Measurements from ENCODE around the gene STAT1.

The STAT1 gene

GRCh38 chr2:191008286-191008685 is 5.7 kb downstream of the STAT1 start:
- TF ChIP-seq CTCF (IDR thresholded peaks at IDR 0.05) = no peak
- DNase-seq = no peak
- Histone ChIP-seq H3K36me3 (peaks cover 46 to 60% (median 48%) of the 10 kb centered on the region in 3 donors), H3K4me1 (peaks cover 0 to 27% (median 13%) of the 10 kb centered on the region in 4 donors), H3K4me3 (no peak overlapping the region), H3K27me3 (no peaks in the 10 kb centered on the region), H3K27ac (no peak overlapping the region), H3K9me3 (no peaks in the 10 kb centered on the region)
- intact Hi-C loops (cut with DNase I; ENCODE audit: low total_unique reads) = no loop called here

GRCh38 chr2:191006997-191007783 is 6.8 kb downstream of the STAT1 start:
- DNase-seq = no peak
- TF ChIP-seq CTCF (IDR thresholded peaks at IDR 0.05) = no peak
- Histone ChIP-seq H3K4me3 (no peak overlapping the region), H3K36me3 (peaks cover 54 to 71% (median 59%) of the 10 kb centered on the region in 3 donors), H3K27me3 (no peaks in the 10 kb centered on the region), H3K4me1 (peaks cover 0 to 16% (median 3%) of the 10 kb centered on the region in 4 donors), H3K27ac (no peak overlapping the region), H3K9me3 (no peaks in the 10 kb centered on the region)
- intact Hi-C loops (cut with DNase I; ENCODE audit: low total_unique reads) = no loop called here

DNA sequence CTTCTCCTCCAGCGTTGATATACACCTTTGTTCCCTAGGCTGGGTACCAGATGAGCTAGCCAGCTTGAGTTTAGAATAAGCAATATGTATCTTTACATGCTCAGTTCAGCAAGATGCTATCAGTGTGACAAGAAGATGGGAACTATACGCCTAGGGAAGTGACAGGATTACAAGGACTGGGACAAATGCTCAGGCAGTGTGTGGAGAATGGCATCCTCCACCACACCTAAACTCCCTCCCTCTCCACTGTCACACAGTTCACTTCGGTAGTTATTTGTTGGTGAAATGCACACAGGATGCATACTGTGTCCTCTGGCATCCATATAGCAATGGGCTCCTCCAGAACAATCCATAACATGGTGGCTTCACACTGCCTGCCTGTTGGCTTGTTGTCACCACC is 7.7 kb downstream of the STAT1 start:
- DNase-seq = no peak
- H3K27ac ChIP-seq = no peak overlapping the region
- peaks cover 0 to 7% (median 0%) of the 10 kb centered on the region in 4 donors for H3K4me1 ChIP-seq

DNA sequence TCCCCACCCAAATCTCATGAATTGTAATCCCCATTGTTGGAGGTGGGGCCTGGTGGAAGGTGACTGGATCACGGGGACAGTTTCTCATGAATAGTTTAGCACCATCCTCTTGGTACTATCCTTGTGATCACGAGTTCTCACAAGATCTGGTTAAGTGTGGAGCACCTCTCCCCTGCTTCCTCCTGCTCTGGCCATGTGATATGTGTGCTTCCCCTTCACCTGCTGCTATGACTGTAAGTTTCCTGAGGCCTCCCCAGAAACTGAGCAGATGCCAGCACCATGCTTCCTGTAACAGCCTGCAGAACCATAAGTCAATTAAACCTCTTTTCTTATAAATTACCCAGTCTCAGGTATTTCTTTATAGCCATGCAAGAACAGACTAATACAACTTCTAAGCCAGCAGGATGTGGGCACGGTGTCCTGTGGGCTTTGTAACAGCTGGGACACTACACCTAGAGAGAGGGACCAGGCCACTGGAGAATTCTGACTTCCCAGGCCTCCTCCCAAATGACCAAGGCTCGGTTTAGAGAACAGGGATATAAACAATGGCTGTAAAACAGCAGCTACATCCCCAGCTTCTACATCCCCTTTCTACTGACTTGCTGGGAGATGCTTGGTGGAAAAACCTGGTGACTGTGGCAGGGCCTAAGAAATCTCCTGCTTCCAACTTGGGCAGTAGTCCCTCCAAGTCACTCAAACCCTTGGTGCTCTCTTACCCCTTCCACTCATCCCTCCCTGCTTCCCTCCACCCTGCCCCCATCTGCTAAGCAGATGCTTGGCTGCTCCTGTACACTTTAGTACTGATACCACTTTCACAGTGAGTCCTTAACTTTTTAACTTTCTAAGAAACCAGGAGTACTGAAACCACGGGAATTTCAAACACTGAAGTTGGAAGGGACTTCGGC is 10.3 kb downstream of the STAT1 start:
- Histone ChIP-seq H3K9me3 (no peaks in the 10 kb centered on the region), H3K4me3 (no peak overlapping the region), H3K27me3 (no peaks in the 10 kb centered on the region), H3K36me3 (peaks cover 73 to 97% (median 86%) of the 10 kb centered on the region in 3 donors), H3K4me1 (no peaks in the 10 kb centered on the region), H3K27ac (no peak overlapping the region)
- intact Hi-C loops (cut with DNase I; ENCODE audit: low total_unique reads) = no loop called here
- DNase-seq = no peak
- no peak for TF ChIP-seq CTCF (IDR thresholded peaks at IDR 0.05)

More for the DNA sequence above, 7.7 kb downstream of the STAT1 start:
- no peak overlapping the region for H3K4me3 ChIP-seq
- no peak for TF ChIP-seq CTCF (IDR thresholded peaks at IDR 0.05)
- H3K27me3 ChIP-seq = no peaks in the 10 kb centered on the region
- intact Hi-C loops (cut with DNase I; ENCODE audit: low total_unique reads) = no loop called here
- no peaks in the 10 kb centered on the region for H3K9me3 ChIP-seq
- peaks cover 59 to 80% (median 61%) of the 10 kb centered on the region in 3 donors for H3K36me3 ChIP-seq

DNA sequence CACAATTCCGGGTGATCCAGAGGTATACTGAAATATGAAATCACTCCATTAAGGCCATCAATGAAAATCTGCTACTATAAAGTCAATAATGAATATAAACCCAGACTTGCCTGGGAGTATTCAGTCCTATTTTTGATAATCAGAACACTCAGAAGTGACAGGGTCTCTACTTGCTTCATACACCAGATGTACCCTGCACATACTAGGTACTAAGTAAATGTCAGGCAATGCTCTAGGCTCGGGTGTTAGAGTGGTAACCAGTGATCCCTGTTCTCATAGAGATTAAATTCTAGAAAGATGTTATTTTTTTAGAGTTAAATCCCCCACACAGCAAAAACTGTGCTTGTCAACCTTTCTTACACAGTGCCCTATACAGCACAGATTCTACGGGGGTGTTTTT is 12.3 kb downstream of the STAT1 start:
- no peak for TF ChIP-seq CTCF (IDR thresholded peaks at IDR 0.05)
- intact Hi-C loops (cut with DNase I; ENCODE audit: low total_unique reads) = no loop called here
- H3K36me3 ChIP-seq = peaks cover 77 to 99% (median 93%) of the 10 kb centered on the region in 3 donors
- H3K27ac ChIP-seq = no peak overlapping the region
- no peaks in the 10 kb centered on the region for H3K9me3 ChIP-seq
- H3K4me3 ChIP-seq = no peak overlapping the region
- H3K27me3 ChIP-seq = no peaks in the 10 kb centered on the region
- H3K4me1 ChIP-seq = no peaks in the 10 kb centered on the region
- DNase-seq = no peak

Measured in tibial artery (tissue), 4 donors.